Measurements from ENCODE around the gene ZC3H11A. TPM values are rescaled to one million over a fixed set of nuclear protein-coding genes. Genes with fewer than 3 reads are reported as not detected.

The ZC3H11A gene
- total RNA-seq, 1 experiment from 2014 or later = 82.6 TPM

- Histone ChIP-seq H3K4me2 (ENCODE audit: low read length) (no peak overlapping the region), H3K36me3 (ENCODE audit: control insufficient read depth in 1 of 2, insufficient read depth in 2 of 2, low read length in 2 of 2) (no peaks in the 10 kb centered on the region), H3K9me3 (ENCODE audit: control insufficient read depth in 1 of 2, insufficient read depth in 1 of 2, low read depth in 1 of 2, low read length in 2 of 2) (no peaks in the 10 kb centered on the region), H3K4me1 (ENCODE audit: control insufficient read depth in 1 of 2, insufficient read depth in 2 of 2, low read length in 2 of 2) (no peaks in the 10 kb centered on the region), H3K27me3 (ENCODE audit: insufficient read depth, low read length) (peaks cover 4% of the 10 kb centered on the region; the same call in 1 of the 2 replicates), H3K9ac (ENCODE audit: low read length) (no peak overlapping the region), H3K79me2 (ENCODE audit: insufficient read depth, low read length) (no peaks in the 10 kb centered on the region), H3K9me2 (ENCODE audit: insufficient read depth) (no peaks in the 10 kb centered on the region), H3K27ac (ENCODE audit: low read depth, low read length) (no peak overlapping the region), H2AFZ (ENCODE audit: low read depth, low read length, poor library complexity, severe bottlenecking) (peak overlapping the region; percentile 7), H3K4me3 (replicated peaks in 1 of 2; ENCODE audit: low read depth in 1 of 2, low read length in 2 of 2) (no peak overlapping the region), H4K20me1 (ENCODE audit: insufficient read depth) (no peaks in the 10 kb centered on the region; the same call in 1 of the 2 replicates)
- no TSS peak for BruUV-seq (replicated peaks)
- POLR2A ChIA-PET = no interaction called here
- TF ChIP-seq RAD21 (IDR thresholded peaks at IDR 0.05; ENCODE audit: low read depth) (peak; percentile 65), ZNF274 (IDR thresholded peaks at IDR 0.05; ENCODE audit: low read depth, low read length) (no peak), SP1 (IDR thresholded peaks at IDR 0.05; ENCODE audit: low read depth) (no peak)
- TF ChIP-seq, protein P1, sequence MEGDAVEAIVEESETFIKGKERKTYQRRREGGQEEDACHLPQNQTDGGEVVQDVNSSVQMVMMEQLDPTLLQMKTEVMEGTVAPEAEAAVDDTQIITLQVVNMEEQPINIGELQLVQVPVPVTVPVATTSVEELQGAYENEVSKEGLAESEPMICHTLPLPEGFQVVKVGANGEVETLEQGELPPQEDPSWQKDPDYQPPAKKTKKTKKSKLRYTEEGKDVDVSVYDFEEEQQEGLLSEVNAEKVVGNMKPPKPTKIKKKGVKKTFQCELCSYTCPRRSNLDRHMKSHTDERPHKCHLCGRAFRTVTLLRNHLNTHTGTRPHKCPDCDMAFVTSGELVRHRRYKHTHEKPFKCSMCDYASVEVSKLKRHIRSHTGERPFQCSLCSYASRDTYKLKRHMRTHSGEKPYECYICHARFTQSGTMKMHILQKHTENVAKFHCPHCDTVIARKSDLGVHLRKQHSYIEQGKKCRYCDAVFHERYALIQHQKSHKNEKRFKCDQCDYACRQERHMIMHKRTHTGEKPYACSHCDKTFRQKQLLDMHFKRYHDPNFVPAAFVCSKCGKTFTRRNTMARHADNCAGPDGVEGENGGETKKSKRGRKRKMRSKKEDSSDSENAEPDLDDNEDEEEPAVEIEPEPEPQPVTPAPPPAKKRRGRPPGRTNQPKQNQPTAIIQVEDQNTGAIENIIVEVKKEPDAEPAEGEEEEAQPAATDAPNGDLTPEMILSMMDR (IDR thresholded peaks at IDR 0.05 in 2 of 3, conservative IDR thresholded peaks at IDR 0.05 in 1 of 3; ENCODE audit: borderline replicate concordance in 1 of 3, insufficient read depth in 1 of 3, low read depth in 2 of 3, low read length in 2 of 3) = peak; percentile 12 to 35 (median 12); a peak in 3 of 6 replicates
- ATAC-seq (peak; percentile 87), DNase-seq (ENCODE audit: low read depth, low spot score) (no peak)
- RAD21 ChIA-PET (ENCODE audit: low non-redundant PET in 1 of 2, low total read pairs in 2 of 2, uncharacterized antibody in 2 of 2, unreplicated experiment in 2 of 2) = no interaction called here
- CTCF ChIA-PET = interaction anchor here (0.5 kb wide), 1 partner anchor 8 kb away, joined by 3 read pairs; no protein-coding TSS in a partner anchor
- intact Hi-C loops (cut with micrococcal nuclease) = no loop called here
Measured at GRCh38 chr1:203776636-203777035, 18.8 kb upstream of the ZC3H11A start.

- H3K9ac ChIP-seq (ENCODE audit: low read length) = no peak overlapping the region
- POLR2A ChIA-PET = no interaction called here
- CTCF ChIA-PET = no interaction called here
- no peaks in the 10 kb centered on the region for H3K4me1 ChIP-seq (ENCODE audit: control insufficient read depth in 1 of 2, insufficient read depth in 2 of 2, low read length in 2 of 2)
- H3K27ac ChIP-seq (ENCODE audit: low read depth, low read length) = no peak overlapping the region
- no peaks in the 10 kb centered on the region for H3K79me2 ChIP-seq (ENCODE audit: insufficient read depth, low read length)
- H3K4me2 ChIP-seq (ENCODE audit: low read length) = no peak overlapping the region
- TF ChIP-seq RAD21 (IDR thresholded peaks at IDR 0.05; ENCODE audit: low read depth) (no peak), JUND (IDR thresholded peaks at IDR 0.05) (no peak), POLR2A (IDR thresholded peaks at IDR 0.05; ENCODE audit: borderline replicate concordance, extremely low read depth, insufficient read depth, insufficient read length) (no peak), ZNF274 (IDR thresholded peaks at IDR 0.05; ENCODE audit: low read depth, low read length) (no peak), EZH2phosphoT487 (IDR thresholded peaks at IDR 0.05; ENCODE audit: borderline replicate concordance) (no peak), CEBPB (IDR thresholded peaks at IDR 0.05; ENCODE audit: low read depth) (no peak), TCF7L2 (IDR thresholded peaks at IDR 0.05; ENCODE audit: borderline replicate concordance, extremely low read depth, insufficient read depth, insufficient read length) (no peak), ELF1 (IDR thresholded peaks at IDR 0.05; ENCODE audit: borderline replicate concordance, low read depth) (no peak), YY1 (IDR thresholded peaks at IDR 0.05; ENCODE audit: extremely low read depth, insufficient replicate concordance, low read depth, low read length) (no peak), ZFX (IDR thresholded peaks at IDR 0.05) (no peak), SP1 (IDR thresholded peaks at IDR 0.05; ENCODE audit: low read depth) (no peak), EGR1 (IDR thresholded peaks at IDR 0.05; ENCODE audit: low read depth) (no peak), EZH2 (IDR thresholded peaks at IDR 0.05) (no peak), SRF (IDR thresholded peaks at IDR 0.05; ENCODE audit: low read depth) (no peak), FOSL1 (IDR thresholded peaks at IDR 0.05; ENCODE audit: low read depth) (no peak), CBX3 (IDR thresholded peaks at IDR 0.05; ENCODE audit: low read depth) (no peak)
- TF ChIP-seq, protein P2, sequence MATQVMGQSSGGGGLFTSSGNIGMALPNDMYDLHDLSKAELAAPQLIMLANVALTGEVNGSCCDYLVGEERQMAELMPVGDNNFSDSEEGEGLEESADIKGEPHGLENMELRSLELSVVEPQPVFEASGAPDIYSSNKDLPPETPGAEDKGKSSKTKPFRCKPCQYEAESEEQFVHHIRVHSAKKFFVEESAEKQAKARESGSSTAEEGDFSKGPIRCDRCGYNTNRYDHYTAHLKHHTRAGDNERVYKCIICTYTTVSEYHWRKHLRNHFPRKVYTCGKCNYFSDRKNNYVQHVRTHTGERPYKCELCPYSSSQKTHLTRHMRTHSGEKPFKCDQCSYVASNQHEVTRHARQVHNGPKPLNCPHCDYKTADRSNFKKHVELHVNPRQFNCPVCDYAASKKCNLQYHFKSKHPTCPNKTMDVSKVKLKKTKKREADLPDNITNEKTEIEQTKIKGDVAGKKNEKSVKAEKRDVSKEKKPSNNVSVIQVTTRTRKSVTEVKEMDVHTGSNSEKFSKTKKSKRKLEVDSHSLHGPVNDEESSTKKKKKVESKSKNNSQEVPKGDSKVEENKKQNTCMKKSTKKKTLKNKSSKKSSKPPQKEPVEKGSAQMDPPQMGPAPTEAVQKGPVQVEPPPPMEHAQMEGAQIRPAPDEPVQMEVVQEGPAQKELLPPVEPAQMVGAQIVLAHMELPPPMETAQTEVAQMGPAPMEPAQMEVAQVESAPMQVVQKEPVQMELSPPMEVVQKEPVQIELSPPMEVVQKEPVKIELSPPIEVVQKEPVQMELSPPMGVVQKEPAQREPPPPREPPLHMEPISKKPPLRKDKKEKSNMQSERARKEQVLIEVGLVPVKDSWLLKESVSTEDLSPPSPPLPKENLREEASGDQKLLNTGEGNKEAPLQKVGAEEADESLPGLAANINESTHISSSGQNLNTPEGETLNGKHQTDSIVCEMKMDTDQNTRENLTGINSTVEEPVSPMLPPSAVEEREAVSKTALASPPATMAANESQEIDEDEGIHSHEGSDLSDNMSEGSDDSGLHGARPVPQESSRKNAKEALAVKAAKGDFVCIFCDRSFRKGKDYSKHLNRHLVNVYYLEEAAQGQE (IDR thresholded peaks at IDR 0.05; ENCODE audit: low read depth) = no peak
- intact Hi-C loops (cut with micrococcal nuclease) = no loop called here
- H3K27me3 ChIP-seq (ENCODE audit: insufficient read depth, low read length) = no peaks in the 10 kb centered on the region
- ATAC-seq (no peak), DNase-seq (ENCODE audit: low read depth, low spot score) (no peak)
- no peak overlapping the region for H3K4me3 ChIP-seq (replicated peaks in 1 of 2; ENCODE audit: low read depth in 1 of 2, low read length in 2 of 2)
- RAD21 ChIA-PET (ENCODE audit: low non-redundant PET in 1 of 2, low total read pairs in 2 of 2, uncharacterized antibody in 2 of 2, unreplicated experiment in 2 of 2) = no interaction called here
- H3K36me3 ChIP-seq (ENCODE audit: control insufficient read depth in 1 of 2, insufficient read depth in 2 of 2, low read length in 2 of 2) = no peaks in the 10 kb centered on the region
- no TSS peak for BruUV-seq (replicated peaks)
- no peaks in the 10 kb centered on the region; the same call in 1 of the 2 replicates for H4K20me1 ChIP-seq (ENCODE audit: insufficient read depth)
- H2AFZ ChIP-seq (ENCODE audit: low read depth, low read length, poor library complexity, severe bottlenecking) = no peak overlapping the region
- no peaks in the 10 kb centered on the region for H3K9me3 ChIP-seq (ENCODE audit: control insufficient read depth in 1 of 2, insufficient read depth in 1 of 2, low read depth in 1 of 2, low read length in 2 of 2)
- H3K9me2 ChIP-seq (ENCODE audit: insufficient read depth) = no peaks in the 10 kb centered on the region
Measured at GRCh38 chr1:203777596-203777995, 17.8 kb upstream of the ZC3H11A start.
